ENCODE results near the gene CMTM5. TPM values are rescaled to one million over a fixed set of nuclear protein-coding genes. Genes with fewer than 3 reads are reported as not detected.
A peak's percentile ranks its signal among the peaks of the same experiment; 100 is the strongest.
"Not testable (repeated sequence)": the region's sequence is repeated elsewhere in the genome, so short reads cannot be mapped to it uniquely, and the experiment has no call there.

The CMTM5 gene
- total RNA-seq, 2 donors from 2014 or later = 0.44 to 1.4 TPM

DNA sequence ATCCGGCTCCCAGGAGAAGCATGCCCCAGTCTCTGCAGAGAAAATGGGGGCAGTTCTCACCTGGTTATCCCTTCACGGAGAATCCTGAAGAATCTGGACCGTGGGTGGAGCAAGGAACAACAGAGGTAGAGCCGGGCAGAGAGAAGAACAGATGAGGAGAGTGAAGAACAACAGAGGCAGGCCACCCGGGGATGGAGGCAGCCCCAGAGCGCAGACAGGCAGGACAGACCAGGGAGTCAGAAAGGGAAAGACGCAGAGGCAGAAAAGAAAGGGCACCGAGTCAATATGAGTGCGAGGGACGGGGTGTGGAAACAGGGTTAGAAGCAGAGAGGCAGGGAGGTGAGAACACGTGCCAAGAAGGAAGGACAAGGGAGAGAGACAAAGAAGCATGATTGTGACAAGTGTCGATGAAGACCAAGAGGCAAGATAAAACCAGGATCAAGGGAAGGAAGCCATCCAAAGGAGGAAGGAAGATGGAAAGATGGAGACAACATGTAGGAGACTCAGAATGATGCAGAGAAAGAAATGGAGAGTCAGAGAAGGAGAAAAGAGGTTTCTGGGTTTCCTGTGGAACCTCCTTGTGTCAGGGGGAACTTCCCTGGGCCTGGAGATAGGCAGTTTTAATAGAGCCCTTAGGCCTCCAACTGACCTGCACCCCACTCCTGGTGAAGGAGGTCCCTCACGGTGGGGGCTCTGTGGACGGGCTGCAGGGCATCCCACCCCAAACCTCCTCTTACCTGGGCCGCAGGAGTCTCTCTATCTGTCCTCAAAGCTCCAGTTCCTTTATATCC, 30.9 kb downstream of the CMTM5 start, which contains the start of gene MYH6:
TSS of gene MYH6 (minus strand) at position 758 of the 791 bp plus-strand sequence. CDS start 1,050 bp downstream, outside the sequence.
- intact Hi-C loops (cut with DNase I) = loop anchor here in 1 of 2 donors (5.0 kb wide), 1 partner anchor 35 kb away; no protein-coding TSS in a partner anchor
- ATAC-seq = no peak

DNA sequence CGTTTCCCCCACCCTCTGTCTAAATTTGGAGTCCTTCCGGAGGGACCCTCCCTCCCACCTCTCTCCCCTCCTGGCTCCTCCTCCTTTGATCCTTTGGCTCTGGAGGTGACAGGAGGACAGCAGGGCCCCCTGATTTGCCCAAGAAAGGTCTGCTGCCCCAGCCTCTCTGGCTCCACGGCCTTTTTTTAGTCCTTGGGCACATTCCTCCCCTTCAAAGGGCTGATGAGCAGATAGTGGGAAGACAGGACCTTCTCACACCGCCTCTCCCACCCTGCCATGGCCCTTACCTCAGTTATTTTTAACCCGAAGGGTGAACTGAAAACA, 31.4 kb downstream of the CMTM5 start:
- intact Hi-C loops (cut with DNase I) = loop anchor here in 1 of 2 donors (5.0 kb wide), 1 partner anchor 34 kb away; no protein-coding TSS in a partner anchor
- ATAC-seq = peak; percentile 44 to 47
- peak; percentile 65 for DNase-seq

More for the DNA sequence above, 30.9 kb downstream of the CMTM5 start, which contains the start of gene MYH6:
- DNase-seq = no peak

DNA sequence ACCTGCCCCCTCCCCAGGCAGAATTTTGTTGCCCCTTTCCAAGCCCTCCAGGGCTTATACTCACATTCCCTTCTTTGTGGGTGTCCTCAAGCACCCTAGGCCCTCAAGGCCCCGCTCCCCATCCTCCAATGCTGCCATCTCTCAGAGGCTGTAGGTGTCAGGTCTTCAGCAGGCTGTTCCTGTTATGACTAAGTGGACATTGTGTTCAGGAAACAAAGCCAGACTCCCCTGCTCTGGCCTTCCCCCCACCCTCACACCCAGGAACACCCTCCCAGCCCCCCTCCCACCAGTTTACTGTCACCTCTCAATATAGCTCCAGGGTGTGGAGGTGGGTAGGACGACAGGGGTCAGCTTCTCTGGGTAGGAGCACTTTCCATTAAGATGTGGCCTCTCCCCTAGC, 32.6 kb downstream of the CMTM5 start:
- ATAC-seq = peak; percentile 48 to 54
- intact Hi-C loops (cut with DNase I) = loop anchor here (1.0 to 5.0 kb wide), 2 partner anchors 33 to 34 kb away; no protein-coding TSS in a partner anchor
- peak; percentile 45 for DNase-seq

DNA sequence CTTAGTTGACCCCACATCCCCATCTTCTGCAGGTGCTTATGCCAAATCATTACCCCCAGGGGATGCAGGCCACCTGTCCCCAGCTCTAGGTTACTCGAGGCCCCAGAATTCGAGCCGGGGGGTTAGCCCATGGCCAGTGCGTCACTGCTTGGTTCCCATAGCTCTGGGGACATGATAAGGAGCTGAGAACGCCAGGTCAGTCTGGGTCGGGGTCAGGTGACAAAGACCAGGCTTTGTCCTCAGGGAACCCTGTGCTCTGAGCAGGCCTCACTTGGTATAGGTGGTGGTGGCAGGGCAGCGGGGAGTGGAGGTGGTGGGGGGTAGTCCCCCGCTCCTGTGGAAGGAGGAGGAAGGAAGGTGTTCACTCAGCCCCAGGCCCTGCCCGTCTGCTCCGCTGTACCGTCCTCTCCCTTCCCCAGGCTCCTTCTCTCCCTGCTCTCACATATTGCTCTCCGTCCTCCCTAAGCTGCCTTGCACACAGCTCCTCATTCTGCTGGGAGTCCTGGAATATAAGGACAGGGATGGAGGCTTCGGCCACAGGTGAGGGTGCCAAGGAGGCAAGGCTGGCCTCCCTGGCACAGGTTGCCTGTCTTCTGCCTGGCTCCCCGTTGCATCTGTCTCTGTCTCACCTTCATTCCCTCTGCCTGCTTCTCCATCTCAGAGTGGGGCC, 33.3 kb downstream of the CMTM5 start:
- ATAC-seq (peak; percentile 3 to 41), DNase-seq (peak; percentile 76)
- intact Hi-C loops (cut with DNase I) = loop anchor here (1.0 to 5.0 kb wide), 2 partner anchors 32 to 33 kb away; no protein-coding TSS in a partner anchor

DNA sequence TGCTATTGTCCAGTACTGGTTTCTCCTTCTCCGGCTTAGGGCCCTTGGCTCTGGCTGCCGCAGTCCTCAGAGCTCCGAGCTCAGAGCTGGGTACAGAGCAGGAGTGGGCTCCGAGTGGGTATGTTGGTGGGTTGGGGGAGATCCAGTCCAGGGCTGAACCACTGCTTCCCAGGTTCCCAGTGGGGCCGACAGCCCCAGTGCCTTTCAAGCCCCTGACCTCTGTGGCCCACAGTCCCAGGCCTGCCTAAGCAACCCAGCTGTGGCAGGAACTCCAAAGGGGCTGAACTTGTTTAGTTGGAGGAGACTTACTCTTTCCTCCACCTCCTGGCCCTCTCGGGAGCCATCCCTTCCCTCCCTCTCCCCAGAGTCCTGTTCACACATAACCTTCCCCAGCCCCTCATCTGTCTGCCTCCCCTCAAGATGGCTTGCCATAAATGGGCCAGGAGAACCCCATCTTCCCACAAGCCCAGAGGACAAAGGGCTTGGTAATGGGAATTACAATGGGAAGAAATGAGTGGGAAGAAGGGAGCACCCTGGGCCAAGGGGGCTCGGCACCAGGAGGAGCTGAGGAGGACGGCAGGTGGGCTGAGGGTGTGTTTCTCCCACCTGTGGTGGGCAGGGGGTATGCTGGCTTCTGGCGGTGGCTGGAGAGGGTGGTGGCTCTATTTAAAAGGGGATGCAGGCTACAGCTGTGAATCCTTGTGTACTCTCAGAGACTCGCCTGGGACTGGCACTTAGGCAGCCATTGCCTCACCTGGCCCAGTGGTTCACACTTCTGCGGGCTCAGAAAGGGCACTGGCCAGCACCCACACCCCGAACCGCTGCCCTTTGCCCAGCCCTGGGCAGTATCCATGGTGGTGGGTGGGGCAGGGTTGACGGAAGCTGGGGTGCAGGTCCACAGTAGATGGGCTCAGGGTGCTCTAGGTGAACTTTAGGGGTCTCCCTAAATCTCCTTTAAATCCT, 35.0 kb downstream of the CMTM5 start:
- no peak for ATAC-seq
- no peak for DNase-seq
- intact Hi-C loops (cut with DNase I) = no loop called here

DNA sequence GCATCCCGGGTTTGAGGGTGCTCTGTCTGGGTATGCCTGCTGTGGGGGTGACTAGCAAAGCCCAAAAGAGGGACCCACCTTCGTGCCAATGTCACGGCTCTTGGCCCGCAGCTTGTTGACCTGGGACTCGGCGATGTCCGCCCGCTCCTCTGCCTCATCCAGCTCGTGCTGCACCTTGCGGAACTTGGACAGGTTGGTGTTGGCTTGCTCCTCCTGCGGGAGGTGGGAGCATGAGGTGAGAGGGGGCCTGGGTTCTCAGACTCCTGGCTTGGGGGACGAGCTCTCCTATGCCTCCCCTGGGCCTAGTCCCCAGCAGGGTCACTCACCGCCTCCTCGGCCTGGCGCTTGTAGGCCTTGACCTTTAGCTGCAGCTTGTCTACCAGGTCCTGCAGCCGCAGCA, 36.8 kb downstream of the CMTM5 start:
- DNase-seq (no peak), ATAC-seq (no peak)
- intact Hi-C loops (cut with DNase I) = no loop called here

DNA sequence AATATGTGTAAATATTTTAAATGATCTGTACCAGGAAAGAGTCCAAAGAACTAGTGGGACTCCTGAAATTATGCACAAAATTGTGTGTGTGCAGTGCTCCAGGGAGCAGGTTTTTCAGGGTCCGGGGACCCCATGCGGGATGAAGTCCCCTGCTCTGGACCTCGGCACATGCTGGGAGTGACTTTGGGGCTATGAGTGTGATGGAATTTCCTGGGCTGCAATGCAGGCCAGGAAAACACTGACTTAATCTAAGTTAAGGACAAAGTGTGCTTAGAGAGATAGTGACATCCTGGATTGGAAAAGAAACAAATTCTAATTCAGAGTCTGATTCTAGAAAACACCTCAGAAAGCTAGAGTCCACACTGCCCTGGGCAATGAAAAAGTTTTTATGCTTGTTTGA, 37.4 kb downstream of the CMTM5 start:
- ATAC-seq (no peak), DNase-seq (no peak)
- intact Hi-C loops (cut with DNase I) = no loop called here

DNA sequence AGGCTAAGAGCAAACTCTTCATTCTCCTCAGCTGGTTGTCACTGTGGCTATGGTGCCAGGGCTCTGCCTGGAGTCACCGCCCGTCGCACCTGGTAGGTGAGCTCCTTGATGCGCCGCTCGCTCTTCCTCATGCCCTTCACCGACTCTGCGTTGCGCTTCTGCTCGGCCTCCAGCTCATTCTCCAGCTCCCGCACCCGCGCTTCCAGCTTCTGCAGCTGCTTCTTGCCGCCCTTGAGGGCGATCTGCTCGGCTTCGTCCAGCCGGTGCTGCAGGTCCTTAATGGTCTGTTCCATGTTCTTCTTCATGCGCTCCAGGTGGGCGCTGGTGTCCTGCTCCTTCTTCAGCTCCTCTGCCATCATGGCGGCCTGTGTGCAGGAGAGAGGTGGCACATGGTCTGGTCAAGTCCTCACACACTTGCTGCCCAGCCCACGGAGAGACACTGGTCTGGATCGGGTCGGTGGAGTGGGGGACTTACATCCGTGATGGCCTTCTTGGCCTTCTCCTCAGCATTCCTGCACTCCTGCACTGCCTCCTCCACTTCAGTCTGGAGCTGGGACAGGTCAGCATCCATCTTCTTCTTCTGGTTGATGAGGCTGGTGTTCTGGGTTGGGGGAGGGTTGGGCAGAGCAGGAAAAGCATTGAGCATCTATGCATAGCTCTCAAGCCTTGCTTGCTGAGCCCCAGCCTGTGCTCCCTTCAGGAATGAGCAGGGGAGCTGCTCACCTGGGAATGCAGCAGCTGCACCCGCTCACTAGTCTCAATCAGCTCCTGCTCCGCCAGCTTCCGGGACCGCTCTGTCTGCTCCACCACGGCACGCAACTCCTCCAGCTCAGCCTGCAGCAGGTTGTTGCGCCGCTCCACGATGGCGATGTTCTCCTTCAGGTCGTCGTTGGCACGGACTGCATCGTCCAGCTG, 38.3 kb downstream of the CMTM5 start:
- intact Hi-C loops (cut with DNase I) = no loop called here
- DNase-seq = no peak
- no peak for ATAC-seq

DNA sequence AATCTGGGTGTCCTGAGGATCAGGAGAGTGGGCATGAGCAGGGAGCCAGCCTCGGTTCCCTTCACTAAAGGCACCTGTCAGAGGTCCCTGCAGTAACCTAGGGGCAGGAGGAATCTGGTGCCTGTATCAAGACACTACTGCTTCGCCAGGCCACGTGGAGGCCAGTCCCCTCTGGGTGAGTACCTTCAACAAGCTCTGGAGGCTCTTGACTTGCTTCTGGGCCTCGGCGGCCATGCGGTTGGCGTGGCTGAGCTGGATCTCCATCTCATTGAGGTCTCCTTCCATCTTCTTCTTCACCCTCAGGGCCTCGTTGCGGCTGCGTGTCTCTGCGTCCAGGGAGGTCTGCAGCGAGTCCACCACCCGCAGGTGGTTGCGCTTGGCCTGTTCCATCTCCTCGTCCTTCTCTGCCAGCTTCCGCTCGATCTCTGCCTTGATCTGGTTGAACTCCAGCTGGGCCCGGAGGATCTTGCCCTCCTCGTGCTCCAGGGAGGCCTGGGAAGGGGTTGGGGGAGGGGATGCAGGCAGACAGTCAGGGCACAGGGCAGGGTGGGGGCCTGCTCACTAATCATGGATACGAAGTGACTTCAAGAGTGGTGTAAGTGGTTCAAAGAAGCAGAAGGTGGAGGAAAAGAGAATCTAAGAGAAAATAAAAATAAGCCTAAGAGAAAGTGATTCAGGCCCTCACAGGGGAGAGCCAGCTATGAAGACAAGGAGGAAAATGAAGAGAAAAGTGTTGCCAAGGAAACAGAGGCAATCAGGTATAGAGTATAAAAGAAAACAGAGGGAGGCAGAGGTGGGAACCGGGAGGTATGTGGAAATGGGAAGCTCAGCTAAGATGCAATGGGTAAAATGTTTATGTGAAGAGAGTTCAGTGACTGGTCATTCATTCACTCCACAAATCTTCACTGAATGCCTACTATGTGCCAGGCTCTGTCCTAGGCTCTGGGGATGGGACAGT, 39.3 kb downstream of the CMTM5 start:
- DNase-seq (no peak), ATAC-seq (no peak)
- intact Hi-C loops (cut with DNase I) = no loop called here

DNA sequence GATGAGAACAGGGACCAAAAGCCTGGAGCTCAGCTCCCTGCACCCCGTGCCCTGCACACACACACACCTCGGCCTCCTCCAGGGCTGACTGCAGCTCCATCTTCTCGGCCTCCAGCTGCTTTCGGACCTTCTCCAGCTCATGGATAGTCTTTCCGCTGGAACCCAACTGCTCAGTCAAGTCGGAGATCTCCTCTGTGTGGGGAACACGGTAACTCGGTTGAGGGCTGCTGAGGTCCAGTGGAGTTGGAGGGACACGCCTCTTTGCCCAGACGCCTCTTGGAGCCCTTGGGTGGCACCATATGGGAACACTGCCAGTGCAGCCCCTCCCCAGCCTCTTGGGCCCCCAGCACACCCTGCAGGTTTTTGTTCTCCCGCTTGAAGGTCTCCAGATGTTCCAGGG, 40.0 kb downstream of the CMTM5 start:
- intact Hi-C loops (cut with DNase I) = no loop called here
- DNase-seq = no peak

DNA sequence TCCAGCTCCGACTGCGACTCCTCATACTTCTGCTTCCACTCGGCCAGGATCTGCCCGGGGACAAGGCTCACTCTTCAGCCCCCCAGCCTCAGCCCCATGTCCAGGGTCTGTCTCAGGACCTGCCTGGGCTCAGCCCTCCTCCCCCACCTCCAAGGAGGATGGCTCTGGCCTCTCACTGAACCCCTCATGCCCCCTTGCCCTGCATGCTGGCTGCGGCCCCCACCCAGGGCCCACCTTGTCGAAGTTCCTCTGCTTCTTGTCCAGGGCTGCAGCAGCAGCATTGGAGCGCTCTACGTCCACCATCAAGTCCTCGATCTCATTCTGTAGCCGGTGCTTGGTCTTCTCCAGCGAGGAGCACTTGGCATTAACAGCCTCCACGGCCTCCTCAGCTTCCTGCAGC, 40.4 kb downstream of the CMTM5 start:
- intact Hi-C loops (cut with DNase I); DNase-seq; ATAC-seq: not testable (repeated sequence)

More for the DNA sequence above, 40.0 kb downstream of the CMTM5 start:
- no peak for ATAC-seq

DNA sequence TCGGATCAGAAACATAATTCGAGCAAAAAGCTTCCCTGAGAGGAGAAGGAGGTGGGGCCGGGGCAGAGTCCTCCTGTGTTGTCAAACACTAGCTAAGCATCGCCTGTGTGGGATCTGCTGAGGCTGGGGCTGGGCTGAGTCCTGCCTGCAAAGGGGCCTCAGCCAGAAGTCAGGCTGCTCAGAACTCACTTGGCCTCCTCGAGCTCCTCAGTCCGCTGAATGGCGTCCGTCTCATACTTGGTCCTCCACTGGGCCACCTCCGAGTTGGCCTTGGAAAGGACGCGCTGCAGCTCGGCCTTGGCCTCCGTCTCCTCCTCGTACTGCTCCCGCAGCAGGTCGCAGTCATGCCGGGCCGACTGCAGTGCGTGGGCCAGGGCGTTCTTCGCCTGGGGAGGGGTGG, 41.2 kb downstream of the CMTM5 start:
- intact Hi-C loops (cut with DNase I) = no loop called here
- ATAC-seq = no peak
- no peak for DNase-seq

DNA sequence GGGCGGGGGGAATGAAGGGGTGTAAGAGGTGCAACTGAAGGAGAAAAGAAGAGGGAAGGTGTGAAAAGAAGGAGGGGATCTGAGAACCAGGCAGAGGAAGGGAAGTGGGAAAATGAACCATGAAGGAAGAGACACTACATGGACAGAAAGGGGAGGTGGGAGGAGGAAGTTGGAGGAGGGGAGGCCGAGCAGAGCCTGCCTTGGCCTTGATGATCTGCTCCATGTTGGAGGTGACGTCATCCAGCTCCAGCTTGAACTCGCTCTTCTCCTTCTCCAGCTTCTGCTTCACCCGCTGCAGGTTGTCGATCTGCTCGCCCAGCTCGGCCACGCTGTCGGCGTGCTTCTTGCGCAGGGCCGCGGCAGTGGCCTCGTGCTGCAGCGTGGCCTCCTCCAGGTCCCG, 42.8 kb downstream of the CMTM5 start:
- intact Hi-C loops (cut with DNase I); DNase-seq: not testable (repeated sequence)
- peak in 1 of 2 donors; percentile 2 for ATAC-seq

DNA sequence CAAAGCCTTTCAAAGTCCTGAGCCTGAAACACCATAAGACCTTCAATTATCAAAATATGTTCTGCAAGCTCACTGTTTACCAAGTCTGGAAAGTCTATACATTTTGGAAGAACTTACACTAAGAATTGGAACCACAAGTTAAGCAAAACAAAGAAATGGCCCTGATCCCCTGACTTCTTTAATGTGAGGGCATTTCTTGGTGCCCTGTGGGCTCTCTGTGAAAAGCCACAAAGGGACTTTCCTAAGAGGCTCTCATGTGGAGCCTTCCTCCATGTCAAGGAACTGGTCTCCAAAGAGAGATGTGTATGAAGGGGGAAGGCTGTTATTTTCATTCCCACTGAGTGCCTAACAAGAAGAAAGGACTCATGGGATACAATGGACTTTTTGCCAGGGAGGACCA, 44.7 kb downstream of the CMTM5 start:
- ATAC-seq = no peak
- no peak for DNase-seq
- intact Hi-C loops (cut with DNase I) = no loop called here

DNA sequence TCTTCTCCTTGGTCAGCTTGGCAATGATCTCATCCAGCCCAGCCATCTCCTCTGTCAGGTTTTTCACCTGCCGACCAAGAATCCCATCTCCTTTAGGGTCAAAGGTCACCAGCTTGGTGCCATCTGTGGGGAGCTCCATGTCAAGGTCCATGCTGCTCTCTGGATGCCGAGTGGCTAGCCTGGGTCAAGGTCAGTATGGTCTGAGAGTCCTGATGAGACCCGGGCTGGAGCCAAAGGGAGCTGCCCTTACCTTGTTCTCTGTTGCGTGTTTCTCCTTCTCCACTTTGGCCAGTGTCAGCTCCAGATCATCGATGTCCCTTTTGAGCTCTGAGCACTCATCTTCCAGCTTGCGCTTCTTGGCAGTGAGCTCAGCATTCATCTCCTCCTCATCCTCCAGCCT, 46.8 kb downstream of the CMTM5 start:
- no peak for ATAC-seq
- DNase-seq = no peak
- intact Hi-C loops (cut with DNase I) = no loop called here

DNA sequence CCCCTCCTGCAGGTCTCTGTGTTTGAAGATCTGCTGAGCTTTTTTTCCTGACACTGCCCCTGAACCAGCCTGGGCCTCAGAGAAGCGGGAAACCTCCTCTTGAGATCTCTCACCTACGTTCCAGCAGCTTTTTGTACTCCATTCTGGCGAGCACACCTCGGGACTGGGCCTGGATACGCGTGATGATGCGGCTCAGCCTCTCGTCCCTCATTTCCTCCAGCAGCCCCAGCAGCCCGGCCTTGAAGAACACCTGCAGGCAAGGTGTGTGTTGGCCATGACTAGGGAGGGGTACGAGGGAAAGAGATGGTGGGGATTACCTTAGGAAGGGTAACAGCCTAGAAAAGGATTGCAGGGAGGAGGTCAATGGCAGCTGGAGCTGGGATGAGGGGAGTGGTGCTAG, 48.3 kb downstream of the CMTM5 start:
- no peak for ATAC-seq
- intact Hi-C loops (cut with DNase I) = no loop called here

DNA sequence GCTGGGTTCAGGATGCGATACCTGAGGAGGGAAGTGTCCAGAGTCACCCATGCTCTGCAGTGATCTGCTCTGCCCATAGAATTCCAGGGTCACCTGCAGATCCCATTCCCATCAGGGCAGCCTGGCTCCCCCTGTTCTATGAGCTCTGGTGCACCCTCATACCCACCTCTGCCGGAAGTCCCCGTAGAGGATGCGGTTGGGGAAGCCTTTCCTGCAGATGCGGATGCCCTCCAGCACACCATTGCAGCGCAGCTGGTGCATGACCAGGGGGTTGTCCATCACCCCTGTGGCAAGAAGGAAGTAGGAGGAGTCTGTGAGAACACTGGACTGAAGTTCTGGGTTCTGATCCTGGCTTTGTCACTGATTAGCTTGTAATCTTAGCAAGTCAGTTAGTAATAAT, 49.0 kb downstream of the CMTM5 start:
- ATAC-seq; DNase-seq; intact Hi-C loops (cut with DNase I): not testable (repeated sequence)

More for the DNA sequence above, 48.3 kb downstream of the CMTM5 start:
- DNase-seq = no peak
